BLaER1 treated with 17β-estradiol and CSF1 and Interleukin-3, amounts not matched to agents 10 nM and 100 nM (cell line): ENCODE measurements around the gene BRD4.

Experiments
- H3K27ac ChIP-seq, 11 experiments: shearing (Covaris generic); formaldehyde crosslinking; 2 replicates each; pipeline ENCODE4 v1.8.1; 2022
- H3K27me3 ChIP-seq, 11 experiments: shearing (Covaris generic); formaldehyde crosslinking; 2 replicates each; pipeline ENCODE4 v1.8.1; 2022
- H3K36me3 ChIP-seq, 11 experiments: shearing (Covaris generic); formaldehyde crosslinking; 2 replicates each; pipeline ENCODE4 v1.8.1; 2022
- H3K4me1 ChIP-seq, 10 experiments: shearing (Covaris generic); formaldehyde crosslinking; 2 replicates each; pipeline ENCODE4 v1.8.1; 2022
- H3K4me2 ChIP-seq, 11 experiments: shearing (Covaris generic); formaldehyde crosslinking; 2 replicates each; pipeline ENCODE4 v1.8.1; 2022
- H3K4me3 ChIP-seq, 10 experiments: shearing (Covaris generic); formaldehyde crosslinking; 2 replicates each; pipeline ENCODE4 v1.8.1; 2022
- H3K9ac ChIP-seq, 11 experiments: shearing (Covaris generic); formaldehyde crosslinking; 2 replicates each; pipeline ENCODE4 v1.8.1; 2022
- H3K9me3 ChIP-seq, 11 experiments: shearing (Covaris generic); formaldehyde crosslinking; replicated peaks in 1 of 11; 2 replicates each; pipeline ENCODE4 v1.8.1; 2022
- H4K20me1 ChIP-seq, 11 experiments: shearing (Covaris generic); formaldehyde crosslinking; 2 replicates each; pipeline ENCODE4 v1.8.1; 2022
- Cebpa-rat ChIP-seq, 11 experiments: shearing (Covaris generic); IDR thresholded peaks; 2 replicates each; pipeline ENCODE4 v1.8.1; 2022

Gene BRD4

DNA sequence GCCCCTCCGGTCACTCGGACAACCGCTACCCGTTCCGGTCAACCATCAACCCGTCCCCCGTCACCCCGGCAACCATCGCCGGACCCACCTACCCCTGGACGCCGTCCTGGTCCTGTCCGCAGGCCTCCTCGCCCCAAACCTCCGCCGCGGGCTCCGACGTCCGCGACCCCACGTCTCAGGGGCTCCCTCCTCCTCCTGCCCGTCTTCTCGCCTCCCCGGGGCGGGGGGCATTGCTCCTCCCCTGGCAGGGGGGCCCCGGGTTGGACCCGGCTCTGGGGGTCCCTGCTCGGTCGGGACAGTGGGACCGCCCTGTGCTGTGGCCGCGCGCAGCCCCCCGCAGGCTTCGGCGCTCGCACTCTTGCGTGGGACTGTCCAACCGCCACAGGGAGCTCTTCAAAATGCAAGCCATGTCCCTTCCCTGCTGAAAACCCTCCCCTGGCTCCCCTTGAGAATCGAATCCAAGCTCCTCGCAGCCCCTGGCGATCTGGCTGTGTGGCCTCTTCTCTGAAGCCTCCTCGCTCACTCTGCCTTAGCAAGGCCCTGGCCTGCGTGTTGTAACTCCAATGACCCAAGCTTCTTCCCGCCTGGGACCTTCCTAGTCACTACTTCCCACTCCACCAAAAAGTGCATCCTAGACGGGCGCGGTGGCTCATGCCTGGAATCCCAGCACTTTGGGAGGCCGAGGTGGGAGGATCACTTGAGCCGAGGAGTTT, 108.5 kb downstream of the BRD4 start:
- Histone ChIP-seq H3K9me3 (no peaks in the 10 kb centered on the region), H3K36me3 (no peaks in the 10 kb centered on the region), H3K4me1 (peaks cover 14 to 26% (median 17%) of the 10 kb centered on the region in 10 experiments), H3K27ac (peak overlapping the region in 9 of 11 experiments; percentile 1 to 76 (median 34); a peak in 9 of 22 replicates), H3K4me2 (peak overlapping the region; percentile 92 to 100 (median 99)), H4K20me1 (0 out of 22 replicates have a peak, but pooled peaks cover 0 to 4% (median 0%) of the 10 kb centered on the region in 11 experiments), H3K27me3 (no peaks in the 10 kb centered on the region), H3K4me3 (peak overlapping the region; percentile 47 to 77 (median 66)), H3K9ac (peak overlapping the region; percentile 53 to 79 (median 71))
- no peak for TF ChIP-seq Cebpa-rat (IDR thresholded peaks at IDR 0.05)

DNA sequence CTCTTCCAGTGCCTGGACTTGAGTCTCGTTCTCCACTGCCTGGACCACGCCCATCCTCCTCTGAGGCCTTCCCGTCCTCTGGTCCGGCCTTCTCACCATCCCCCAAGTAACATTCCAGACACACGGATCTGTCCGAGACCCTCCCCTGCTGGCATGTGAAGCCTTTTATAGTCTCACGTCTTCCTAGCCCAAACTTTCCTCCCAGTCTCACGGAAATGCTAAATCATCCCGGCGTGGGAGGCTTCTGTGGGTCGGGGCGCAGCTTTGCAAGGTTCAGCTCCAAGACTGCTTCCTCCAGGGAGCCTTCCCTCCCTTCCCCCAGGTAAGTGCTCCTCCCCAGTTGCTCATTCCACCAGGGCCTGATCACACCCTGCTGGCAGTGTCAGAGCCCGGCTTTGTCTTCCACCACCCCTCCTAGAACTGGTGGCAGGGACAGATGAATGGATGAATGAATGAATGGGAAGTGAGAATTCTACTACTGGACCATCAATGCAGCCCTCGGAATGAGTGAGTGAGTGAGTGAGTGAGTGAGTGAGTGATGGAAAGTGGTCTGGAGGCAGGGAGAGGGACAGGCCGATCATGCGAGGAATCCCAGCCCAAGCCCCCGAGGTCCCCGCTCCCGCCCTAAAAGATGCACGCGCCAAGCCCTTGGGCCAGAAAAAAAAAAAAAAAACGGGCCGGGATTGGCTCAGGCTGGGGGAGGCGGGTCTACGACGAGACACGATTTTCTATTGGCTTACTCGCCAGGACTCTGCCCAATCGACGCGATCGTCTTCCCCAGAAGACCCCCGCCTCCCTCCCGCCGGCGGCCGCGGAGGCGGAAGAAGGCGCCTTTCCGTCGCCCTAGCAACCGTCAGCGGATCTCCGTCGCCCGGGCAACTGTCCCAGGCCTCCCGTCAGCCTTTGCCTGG, 109.3 kb downstream of the BRD4 start:
- peak overlapping the region; percentile 47 to 77 (median 66) for H3K4me3 ChIP-seq
- H3K36me3 ChIP-seq: no peaks in the 10 kb centered on the region
- no peaks in the 10 kb centered on the region for H3K9me3 ChIP-seq
- H3K4me2 ChIP-seq: peak overlapping the region; percentile 92 to 100 (median 99)
- peak overlapping the region; percentile 53 to 79 (median 71) for H3K9ac ChIP-seq
- TF ChIP-seq Cebpa-rat (IDR thresholded peaks at IDR 0.05): no peak
- peak overlapping the region in 7 of 11 experiments; percentile 10 to 76 (median 34); a peak in 10 of 22 replicates for H3K27ac ChIP-seq
- 0 out of 22 replicates have a peak, but pooled peaks cover 0 to 4% (median 0%) of the 10 kb centered on the region in 11 experiments for H4K20me1 ChIP-seq
- peaks cover 14 to 26% (median 17%) of the 10 kb centered on the region in 10 experiments for H3K4me1 ChIP-seq
- H3K27me3 ChIP-seq: no peaks in the 10 kb centered on the region

DNA sequence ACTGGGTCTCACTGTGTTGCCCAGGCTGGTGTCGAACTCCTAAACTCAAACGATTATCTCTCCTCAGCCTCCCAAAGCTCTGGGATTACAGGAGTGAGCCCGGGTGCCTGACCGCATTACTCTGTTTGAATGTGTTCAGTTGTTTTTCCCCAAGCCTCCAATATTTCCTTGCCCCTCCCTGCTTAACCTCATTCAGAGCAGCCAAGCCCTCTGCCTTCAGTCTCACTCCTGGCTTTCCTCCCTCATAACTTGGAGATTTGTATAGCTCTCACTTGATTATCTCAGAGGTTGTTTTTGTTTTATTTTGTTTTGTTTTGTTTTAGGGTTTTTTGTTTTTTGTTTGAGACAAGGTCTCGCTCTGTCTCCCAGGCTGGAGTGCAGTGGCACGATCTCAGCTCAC, 111.5 kb downstream of the BRD4 start:
- no peaks in the 10 kb centered on the region for H3K9me3 ChIP-seq
- no peak overlapping the region for H3K27ac ChIP-seq
- no peak overlapping the region for H3K4me3 ChIP-seq
- H3K27me3 ChIP-seq: no peaks in the 10 kb centered on the region
- peaks cover 14 to 20% (median 17%) of the 10 kb centered on the region in 10 experiments for H3K4me1 ChIP-seq
- H3K9ac ChIP-seq: no peak overlapping the region
- TF ChIP-seq Cebpa-rat (IDR thresholded peaks at IDR 0.05): no peak
- no peaks in the 10 kb centered on the region for H4K20me1 ChIP-seq
- H3K36me3 ChIP-seq: no peaks in the 10 kb centered on the region
- H3K4me2 ChIP-seq: no peak overlapping the region

DNA sequence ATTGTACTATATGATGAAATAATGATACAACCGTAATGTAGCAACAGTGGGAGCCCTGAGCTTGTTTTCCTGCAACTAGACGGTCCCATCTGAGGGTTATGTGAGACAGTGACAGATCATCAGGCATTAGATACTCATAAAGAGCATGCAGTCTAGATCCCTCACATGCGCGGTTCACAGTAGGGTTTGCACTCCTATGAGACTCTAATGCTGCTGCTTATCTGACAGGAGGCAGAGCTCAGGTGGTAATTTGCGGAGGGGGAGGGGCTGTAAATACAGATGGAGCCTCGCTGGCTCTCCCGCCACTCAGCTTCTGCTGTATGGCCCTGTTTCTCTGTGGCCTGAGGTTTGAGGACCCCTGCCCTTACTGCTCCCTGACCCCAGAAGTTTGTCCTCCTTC, 113.8 kb downstream of the BRD4 start:
- H3K27ac ChIP-seq: no peak overlapping the region
- H3K4me2 ChIP-seq: no peak overlapping the region
- H4K20me1 ChIP-seq: no peaks in the 10 kb centered on the region
- no peaks in the 10 kb centered on the region for H3K27me3 ChIP-seq
- H3K9me3 ChIP-seq: no peaks in the 10 kb centered on the region
- peaks cover 8 to 16% (median 10%) of the 10 kb centered on the region in 10 experiments for H3K4me1 ChIP-seq
- no peak overlapping the region for H3K9ac ChIP-seq
- no peak overlapping the region for H3K4me3 ChIP-seq
- no peak for TF ChIP-seq Cebpa-rat (IDR thresholded peaks at IDR 0.05)
- H3K36me3 ChIP-seq: no peaks in the 10 kb centered on the region

DNA sequence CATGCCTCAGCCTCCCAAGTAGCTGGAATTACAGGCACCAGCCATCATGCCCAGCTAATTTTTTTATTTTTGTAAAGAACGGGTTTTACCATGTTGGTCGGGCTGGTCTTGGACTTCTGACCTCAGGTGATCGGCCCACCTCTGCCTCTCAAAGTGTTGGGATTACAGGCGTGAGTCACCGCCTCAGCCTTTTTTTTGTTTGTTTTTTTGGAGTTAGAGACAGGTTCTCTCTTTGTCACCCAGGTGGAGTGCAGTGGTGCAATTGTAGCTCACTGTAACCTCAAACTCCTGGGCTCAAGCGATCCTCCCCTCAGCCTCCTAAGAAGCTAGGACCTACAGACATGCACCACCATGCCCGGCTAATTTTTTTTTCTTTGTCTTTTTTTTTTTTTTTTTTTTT, 116.0 kb downstream of the BRD4 start:
- no peak for TF ChIP-seq Cebpa-rat (IDR thresholded peaks at IDR 0.05)
- H3K27ac ChIP-seq: no peak overlapping the region
- no peaks in the 10 kb centered on the region for H3K27me3 ChIP-seq
- no peak overlapping the region for H3K4me2 ChIP-seq
- H3K9ac ChIP-seq: no peak overlapping the region
- no peaks in the 10 kb centered on the region for H3K9me3 ChIP-seq
- H3K4me3 ChIP-seq: no peak overlapping the region
- H3K4me1 ChIP-seq: peaks cover 0 to 28% (median 11%) of the 10 kb centered on the region in 10 experiments; a peak in 15 of 20 replicates
- H3K36me3 ChIP-seq: no peaks in the 10 kb centered on the region
- H4K20me1 ChIP-seq: no peaks in the 10 kb centered on the region

DNA sequence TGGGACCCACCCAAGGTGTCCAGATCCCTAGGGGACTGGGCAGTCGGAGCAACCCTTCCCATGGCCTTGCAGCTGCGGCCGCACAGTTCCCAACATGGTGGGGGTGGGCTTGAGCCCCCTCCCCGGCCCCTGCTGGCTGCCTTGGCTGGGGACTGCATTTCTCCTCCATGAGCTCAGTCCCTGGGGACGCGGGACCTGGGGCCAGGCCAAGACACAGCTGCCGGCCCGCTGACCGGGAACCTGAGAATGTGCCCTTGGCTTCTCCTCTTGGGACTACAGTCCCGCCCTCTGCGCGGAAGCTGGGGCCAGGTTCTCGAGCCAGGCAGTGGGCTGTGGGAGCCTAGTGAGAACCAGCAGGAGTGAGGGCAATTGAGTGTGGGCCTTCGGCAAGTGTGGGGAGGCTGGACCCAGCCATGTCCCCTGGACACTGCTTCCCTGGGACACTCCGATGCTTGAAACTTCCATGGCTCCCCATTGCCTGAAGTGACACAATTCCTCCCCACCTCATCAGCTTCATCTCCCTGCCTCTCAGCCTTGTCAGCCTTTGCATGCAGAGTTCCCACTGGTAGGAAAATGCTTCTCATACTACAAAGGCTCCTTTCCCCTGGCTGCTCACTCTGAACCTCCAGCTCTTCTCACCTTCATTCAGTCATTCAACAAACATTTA, 118.5 kb downstream of the BRD4 start:
- Histone ChIP-seq H3K27ac (no peak overlapping the region), H3K4me3 (no peak overlapping the region), H4K20me1 (no peaks in the 10 kb centered on the region), H3K9me3 (no peaks in the 10 kb centered on the region), H3K36me3 (no peaks in the 10 kb centered on the region), H3K27me3 (no peaks in the 10 kb centered on the region), H3K4me2 (peak overlapping the region in 4 of 11 experiments; percentile 9 to 77 (median 42); a peak in 4 of 22 replicates), H3K9ac (no peak overlapping the region), H3K4me1 (peaks cover 16 to 52% (median 35%) of the 10 kb centered on the region in 10 experiments)
- no peak for TF ChIP-seq Cebpa-rat (IDR thresholded peaks at IDR 0.05)

DNA sequence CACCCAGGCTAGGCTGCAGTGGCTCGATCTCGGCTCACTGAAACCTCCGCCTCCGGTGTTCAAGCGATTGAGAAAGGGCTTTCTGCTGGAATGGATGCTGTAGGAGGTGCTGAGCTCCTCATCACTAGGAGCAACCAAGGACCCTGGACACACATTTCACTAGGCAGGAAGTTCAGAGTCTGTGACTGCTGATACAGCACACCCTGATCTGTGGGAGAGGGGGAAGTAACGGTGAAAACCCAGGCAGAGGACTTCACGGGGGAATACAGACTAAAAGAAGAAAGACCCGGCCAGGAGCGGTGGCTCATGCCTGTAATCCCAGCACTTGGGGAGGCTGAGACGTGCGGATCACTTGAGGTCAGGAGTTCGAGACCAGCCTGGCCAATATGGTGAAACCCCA, 119.6 kb downstream of the BRD4 start:
- Histone ChIP-seq H3K9ac (no peak overlapping the region), H3K27me3 (no peaks in the 10 kb centered on the region), H3K4me1 (peaks cover 16 to 55% (median 35%) of the 10 kb centered on the region in 10 experiments)

DNA sequence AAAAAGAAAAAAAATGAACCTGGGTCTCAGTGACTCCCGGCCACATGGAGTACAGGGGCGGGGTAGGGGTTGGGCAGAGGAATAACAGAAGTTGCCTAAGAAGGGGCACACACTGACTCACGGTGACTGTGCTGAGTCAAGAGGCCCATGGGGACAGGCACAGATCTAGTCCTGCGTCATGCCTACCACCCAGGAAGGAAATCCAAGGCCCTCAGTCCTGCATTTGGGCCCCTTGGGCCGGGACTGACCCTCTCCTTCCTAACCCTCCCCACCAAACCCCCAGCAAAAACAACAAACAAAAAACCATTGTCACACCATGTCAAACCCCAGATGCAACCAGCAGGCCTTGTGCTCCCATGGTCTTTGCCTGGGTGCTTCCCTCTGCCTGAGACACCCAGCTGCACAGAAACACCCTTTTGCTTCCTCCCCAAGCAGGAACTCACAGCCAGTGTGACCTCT, 122.0 kb downstream of the BRD4 start:
- H3K36me3 ChIP-seq: no peaks in the 10 kb centered on the region
- peak overlapping the region; percentile 36 to 91 (median 83) for H3K27ac ChIP-seq
- H3K27me3 ChIP-seq: no peaks in the 10 kb centered on the region
- TF ChIP-seq Cebpa-rat (IDR thresholded peaks at IDR 0.05): peak in 7 of 11 experiments; percentile 35 to 78 (median 53); a peak in 8 of 22 replicates
- no peaks in the 10 kb centered on the region for H3K9me3 ChIP-seq
- peaks cover 16 to 55% (median 35%) of the 10 kb centered on the region in 10 experiments for H3K4me1 ChIP-seq
- H3K9ac ChIP-seq: peak overlapping the region in 10 of 11 experiments; percentile 50 to 77 (median 68); a peak in 19 of 22 replicates
- peak overlapping the region; percentile 42 to 89 (median 75) for H3K4me2 ChIP-seq
- no peak overlapping the region for H3K4me3 ChIP-seq
- no peaks in the 10 kb centered on the region for H4K20me1 ChIP-seq

More for the DNA sequence above, 119.6 kb downstream of the BRD4 start:
- no peak for TF ChIP-seq Cebpa-rat (IDR thresholded peaks at IDR 0.05)
- Histone ChIP-seq H3K9me3 (no peaks in the 10 kb centered on the region), H3K4me3 (no peak overlapping the region), H3K36me3 (no peaks in the 10 kb centered on the region), H3K27ac (peak overlapping the region in 1 of 11 experiments; percentile 17; a peak in 2 of 22 replicates), H4K20me1 (no peaks in the 10 kb centered on the region), H3K4me2 (peak overlapping the region in 4 of 11 experiments; percentile 9 to 77 (median 58); a peak in 7 of 22 replicates)
